Measurements from ENCODE around the gene SLC18A3.
A peak's percentile ranks its signal among the peaks of the same experiment; 100 is the strongest.

SLC18A3 gene

GRCh38 chr10:49645871-49646870 is 36.1 kb downstream of the SLC18A3 start:
- H3K9ac ChIP-seq: no peak overlapping the region
- H3K27me3 ChIP-seq (ENCODE audit: control insufficient read depth, insufficient read depth, low read length): no peaks in the 10 kb centered on the region
- H3K4me2 ChIP-seq (ENCODE audit: low read length): no peak overlapping the region
- H3K27ac ChIP-seq: no peak overlapping the region
- no peaks in the 10 kb centered on the region for H3K9me3 ChIP-seq (ENCODE audit: control insufficient read depth, low read length)
- H3K36me3 ChIP-seq (ENCODE audit: control insufficient read depth, insufficient read depth, low read length): no peaks in the 10 kb centered on the region
- no peak overlapping the region for H3K4me3 ChIP-seq (ENCODE audit: low read depth, low read length)
- H3K79me2 ChIP-seq: no peaks in the 10 kb centered on the region
- no peak overlapping the region for H2AFZ ChIP-seq
- H3K4me1 ChIP-seq: no peaks in the 10 kb centered on the region
- TF ChIP-seq CTCF (IDR thresholded peaks at IDR 0.05): no peak

GRCh38 chr10:49647554-49647953 is 37.4 kb downstream of the SLC18A3 start:
- Histone ChIP-seq H3K9me3 (ENCODE audit: control insufficient read depth, low read length) (no peaks in the 10 kb centered on the region), H3K4me3 (ENCODE audit: low read depth, low read length) (no peak overlapping the region), H3K36me3 (ENCODE audit: control insufficient read depth, insufficient read depth, low read length) (no peaks in the 10 kb centered on the region), H3K4me2 (ENCODE audit: low read length) (no peak overlapping the region), H3K4me1 (no peaks in the 10 kb centered on the region), H3K9ac (no peak overlapping the region), H3K27ac (no peak overlapping the region), H3K27me3 (ENCODE audit: control insufficient read depth, insufficient read depth, low read length) (no peaks in the 10 kb centered on the region), H3K79me2 (no peaks in the 10 kb centered on the region), H2AFZ (no peak overlapping the region)
- no peak for TF ChIP-seq CTCF (IDR thresholded peaks at IDR 0.05)

- Histone ChIP-seq H3K36me3 (ENCODE audit: control insufficient read depth, insufficient read depth, low read length) (no peaks in the 10 kb centered on the region), H3K79me2 (no peaks in the 10 kb centered on the region), H3K4me3 (ENCODE audit: low read depth, low read length) (no peak overlapping the region), H3K4me2 (ENCODE audit: low read length) (no peak overlapping the region), H3K4me1 (no peaks in the 10 kb centered on the region), H3K9me3 (ENCODE audit: control insufficient read depth, low read length) (no peaks in the 10 kb centered on the region), H3K27ac (no peak overlapping the region), H2AFZ (no peak overlapping the region), H3K9ac (no peak overlapping the region), H3K27me3 (ENCODE audit: control insufficient read depth, insufficient read depth, low read length) (no peaks in the 10 kb centered on the region)
- TF ChIP-seq CTCF (IDR thresholded peaks at IDR 0.05): no peak
These were observed 38.1 kb downstream of the SLC18A3 start for GRCh38 chr10:49647985-49648795.

GRCh38 chr10:49649294-49649693 is 39.2 kb downstream of the SLC18A3 start:
- no peaks in the 10 kb centered on the region for H3K79me2 ChIP-seq
- H3K9ac ChIP-seq: no peak overlapping the region
- H2AFZ ChIP-seq: peak overlapping the region; percentile 9
- TF ChIP-seq CTCF (IDR thresholded peaks at IDR 0.05): no peak
- H3K27me3 ChIP-seq (ENCODE audit: control insufficient read depth, insufficient read depth, low read length): no peaks in the 10 kb centered on the region
- H3K4me3 ChIP-seq (ENCODE audit: low read depth, low read length): no peak overlapping the region
- H3K36me3 ChIP-seq (ENCODE audit: control insufficient read depth, insufficient read depth, low read length): no peaks in the 10 kb centered on the region
- H3K4me1 ChIP-seq: no peaks in the 10 kb centered on the region
- no peak overlapping the region for H3K27ac ChIP-seq
- H3K4me2 ChIP-seq (ENCODE audit: low read length): no peak overlapping the region
- no peaks in the 10 kb centered on the region for H3K9me3 ChIP-seq (ENCODE audit: control insufficient read depth, low read length)
